HG02610 (cell line): Measurements from ENCODE around the gene COQ8A.

Experiments
- ATAC-seq: cut with Tn5 transposase; IDR thresholded peaks from one replicate; pipeline ENCODE4 v1.9.1; 2021; ENCODE audit warnings: mild to moderate bottlenecking, moderate library complexity; ENCODE audit not compliant: unreplicated experiment

The COQ8A gene

GRCh38 chr1:227002531-227003049 is 62.5 kb downstream of the COQ8A start:
- no peak for ATAC-seq

GRCh38 chr1:227003165-227003564 is 63.1 kb downstream of the COQ8A start:
- no peak for ATAC-seq

- ATAC-seq = no peak
Observed at GRCh38 chr1:227004796-227005195, 64.7 kb downstream of the COQ8A start.

- peak; percentile 80 for ATAC-seq
Observed at GRCh38 chr1:227006226-227006796, 66.2 kb downstream of the COQ8A start.

GRCh38 chr1:227009937-227010336 is 69.8 kb downstream of the COQ8A start:
- ATAC-seq = no peak

- no peak for ATAC-seq
Observed at GRCh38 chr1:227010645-227011044, 70.6 kb downstream of the COQ8A start.

GRCh38 chr1:227016990-227017389 is 76.9 kb downstream of the COQ8A start:
- no peak for ATAC-seq

GRCh38 chr1:227032396-227032795 is 92.3 kb downstream of the COQ8A start:
- no peak for ATAC-seq

- ATAC-seq = no peak
Observed at GRCh38 chr1:227033880-227034279, 93.8 kb downstream of the COQ8A start.

- no peak for ATAC-seq
Observed at GRCh38 chr1:227035316-227035715, 95.2 kb downstream of the COQ8A start.

GRCh38 chr1:227037121-227037520 is 97.0 kb downstream of the COQ8A start:
- no peak for ATAC-seq
